GM12878 (cell line): ENCODE results near the gene NSL1. TPM values are rescaled to one million over a fixed set of nuclear protein-coding genes. Genes with fewer than 3 reads are reported as not detected.

ENCODE experiments used
- BCLAF1 ChIP-seq: fragments of 450-650 bp; IDR thresholded peaks from 2 replicates; pipeline ENCODE4 v1.6.1; 2017; ENCODE audit warnings: antibody characterized with exemption, mild to moderate bottlenecking, moderate library complexity
- CHD2 ChIP-seq: IDR thresholded peaks from 2 replicates; pipeline ENCODE4 v1.6.1; 2011; ENCODE audit warnings: low read depth, low read length, improper control_type of control experiment, borderline replicate concordance
- E2F8 ChIP-seq: fragments of 450-650 bp; IDR thresholded peaks from 2 replicates; pipeline ENCODE4 v1.6.1; 2018; ENCODE audit warnings: mild to moderate bottlenecking, low read depth, moderate library complexity; ENCODE audit not compliant: partially characterized antibody
- FOXM1 ChIP-seq: IDR thresholded peaks from 2 replicates; pipeline ENCODE4 v1.6.1; 2012; ENCODE audit warnings: low read depth, mild to moderate bottlenecking, inconsistent platforms, low read length, moderate library complexity
- KAT2A ChIP-seq: conservative IDR thresholded peaks from 2 replicates; pipeline ENCODE4 v1.6.1; 2011; ENCODE audit warnings: low read depth, low read length; ENCODE audit not compliant: control insufficient read depth
- NRF1 ChIP-seq: conservative IDR thresholded peaks from 2 replicates; pipeline ENCODE4 v1.6.1; 2011; ENCODE audit warnings: mild to moderate bottlenecking, low read depth, low read length, improper control_type of control experiment
- PRDM15 ChIP-seq: fragments of 450-650 bp; formaldehyde crosslinking; IDR thresholded peaks from 2 replicates; pipeline ENCODE4 v1.4.0; 2020; ENCODE audit warnings: mild to moderate bottlenecking, moderate library complexity
- RAD51 ChIP-seq: fragments of 450-650 bp; IDR thresholded peaks from 2 replicates; pipeline ENCODE4 v1.6.1; 2016; ENCODE audit warnings: moderate library complexity, mild to moderate bottlenecking, inconsistent platforms
- RCOR1 ChIP-seq: conservative IDR thresholded peaks from 2 replicates; pipeline ENCODE4 v1.6.1; 2012; ENCODE audit warnings: low read depth, low read length, improper control_type of control experiment
- SREBF2 ChIP-seq: IDR thresholded peaks from 2 replicates; pipeline ENCODE4 v1.6.1; 2012; ENCODE audit warnings: mild to moderate bottlenecking, low read length
- ZNF217 ChIP-seq: fragments of 450-650 bp; IDR thresholded peaks from 2 replicates; pipeline ENCODE4 v1.6.1; 2017; ENCODE audit warnings: antibody characterized with exemption, mild to moderate bottlenecking
- ZNF274 ChIP-seq: IDR thresholded peaks from one replicate; pipeline ENCODE4 v1.8.0; 2011; ENCODE audit not compliant: insufficient read length, insufficient read depth
- polyA plus RNA-seq, 11 experiments: library from polyadenylated mRNA; depleted of rRNA in 4 of 11; unstranded in 6 of 11; stranded (reverse) in 5 of 11; fragments of >200 nt; fragmentation: Nextera tagmentation in 4 of 11; fragmentation: Illumina TruSeq in 1 of 11; extraction: Ambion mirVana in 4 of 11; extraction: Trizol in 1 of 11; gene quantifications; 1 replicate in 1 of 11; 2 replicates in 10 of 11; pipeline versions ENCODE4 v1.2.1 to v1.2.3, GENCODE V29; 2011 to 2016; ENCODE audit warnings: inconsistent platforms in 2 of 11, missing spikeins in 2 of 11, low read depth in 1 of 11
- total RNA-seq, 4 experiments: library from RNA; depleted of rRNA in 3 of 4; stranded (reverse); fragments of >200 nt in 3 of 4; fragmentation: Illumina TruSeq in 1 of 4; extraction: Trizol in 1 of 4; gene quantifications; 2 replicates each; pipeline versions ENCODE4 v1.2.1 to v1.2.3, GENCODE V29; 2013 to 2021
- TF ChIP-seq, protein P1 (sequence below): IDR thresholded peaks from 2 replicates; pipeline ENCODE4 v1.6.1; 2012; ENCODE audit warnings: improper control_type of control experiment, low read depth, low read length; ENCODE audit not compliant: insufficient replicate concordance

NSL1 gene
- total and polyA plus RNA-seq, 10 of the 15 experiments (the other 5 are each of a cell fraction or from before 2014, with no cell fraction given), result 36.7 to 74.2 (median 46.4) TPM

- TF ChIP-seq E2F8 (no peak), ZNF274 (no peak), NRF1 (no peak), RAD51 (no peak), CHD2 (no peak), RCOR1 (no peak), FOXM1 (peak; percentile 20; the same call in 1 of the 2 replicates), KAT2A (no peak), SREBF2 (no peak), PRDM15 (CRISPR knock-in tag) (no peak), BCLAF1 (no peak), ZNF217 (no peak)
- TF ChIP-seq, protein P1, sequence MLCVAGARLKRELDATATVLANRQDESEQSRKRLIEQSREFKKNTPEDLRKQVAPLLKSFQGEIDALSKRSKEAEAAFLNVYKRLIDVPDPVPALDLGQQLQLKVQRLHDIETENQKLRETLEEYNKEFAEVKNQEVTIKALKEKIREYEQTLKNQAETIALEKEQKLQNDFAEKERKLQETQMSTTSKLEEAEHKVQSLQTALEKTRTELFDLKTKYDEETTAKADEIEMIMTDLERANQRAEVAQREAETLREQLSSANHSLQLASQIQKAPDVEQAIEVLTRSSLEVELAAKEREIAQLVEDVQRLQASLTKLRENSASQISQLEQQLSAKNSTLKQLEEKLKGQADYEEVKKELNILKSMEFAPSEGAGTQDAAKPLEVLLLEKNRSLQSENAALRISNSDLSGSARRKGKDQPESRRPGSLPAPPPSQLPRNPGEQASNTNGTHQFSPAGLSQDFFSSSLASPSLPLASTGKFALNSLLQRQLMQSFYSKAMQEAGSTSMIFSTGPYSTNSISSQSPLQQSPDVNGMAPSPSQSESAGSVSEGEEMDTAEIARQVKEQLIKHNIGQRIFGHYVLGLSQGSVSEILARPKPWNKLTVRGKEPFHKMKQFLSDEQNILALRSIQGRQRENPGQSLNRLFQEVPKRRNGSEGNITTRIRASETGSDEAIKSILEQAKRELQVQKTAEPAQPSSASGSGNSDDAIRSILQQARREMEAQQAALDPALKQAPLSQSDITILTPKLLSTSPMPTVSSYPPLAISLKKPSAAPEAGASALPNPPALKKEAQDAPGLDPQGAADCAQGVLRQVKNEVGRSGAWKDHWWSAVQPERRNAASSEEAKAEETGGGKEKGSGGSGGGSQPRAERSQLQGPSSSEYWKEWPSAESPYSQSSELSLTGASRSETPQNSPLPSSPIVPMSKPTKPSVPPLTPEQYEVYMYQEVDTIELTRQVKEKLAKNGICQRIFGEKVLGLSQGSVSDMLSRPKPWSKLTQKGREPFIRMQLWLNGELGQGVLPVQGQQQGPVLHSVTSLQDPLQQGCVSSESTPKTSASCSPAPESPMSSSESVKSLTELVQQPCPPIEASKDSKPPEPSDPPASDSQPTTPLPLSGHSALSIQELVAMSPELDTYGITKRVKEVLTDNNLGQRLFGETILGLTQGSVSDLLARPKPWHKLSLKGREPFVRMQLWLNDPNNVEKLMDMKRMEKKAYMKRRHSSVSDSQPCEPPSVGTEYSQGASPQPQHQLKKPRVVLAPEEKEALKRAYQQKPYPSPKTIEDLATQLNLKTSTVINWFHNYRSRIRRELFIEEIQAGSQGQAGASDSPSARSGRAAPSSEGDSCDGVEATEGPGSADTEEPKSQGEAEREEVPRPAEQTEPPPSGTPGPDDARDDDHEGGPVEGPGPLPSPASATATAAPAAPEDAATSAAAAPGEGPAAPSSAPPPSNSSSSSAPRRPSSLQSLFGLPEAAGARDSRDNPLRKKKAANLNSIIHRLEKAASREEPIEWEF, result no peak
Measured at GRCh38 chr1:212749821-212750535, 41.6 kb downstream of the NSL1 start (continued).
